ENCODE measurements around the gene SERPINA4.

GRCh38 chr14:94555991-94556390 is 5.3 kb upstream of the SERPINA4 start:
- TF ChIP-seq, protein P1, sequence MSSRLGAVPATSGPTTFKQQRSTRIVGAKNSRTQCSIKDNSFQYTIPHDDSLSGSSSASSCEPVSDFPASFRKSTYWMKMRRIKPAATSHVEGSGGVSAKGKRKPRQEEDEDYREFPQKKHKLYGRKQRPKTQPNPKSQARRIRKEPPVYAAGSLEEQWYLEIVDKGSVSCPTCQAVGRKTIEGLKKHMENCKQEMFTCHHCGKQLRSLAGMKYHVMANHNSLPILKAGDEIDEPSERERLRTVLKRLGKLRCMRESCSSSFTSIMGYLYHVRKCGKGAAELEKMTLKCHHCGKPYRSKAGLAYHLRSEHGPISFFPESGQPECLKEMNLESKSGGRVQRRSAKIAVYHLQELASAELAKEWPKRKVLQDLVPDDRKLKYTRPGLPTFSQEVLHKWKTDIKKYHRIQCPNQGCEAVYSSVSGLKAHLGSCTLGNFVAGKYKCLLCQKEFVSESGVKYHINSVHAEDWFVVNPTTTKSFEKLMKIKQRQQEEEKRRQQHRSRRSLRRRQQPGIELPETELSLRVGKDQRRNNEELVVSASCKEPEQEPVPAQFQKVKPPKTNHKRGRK (CRISPR knock-in tag; IDR thresholded peaks at IDR 0.05): no peak
- TF ChIP-seq ZNF768 (CRISPR knock-in tag; IDR thresholded peaks at IDR 0.05) (no peak), RERE (CRISPR knock-in tag; IDR thresholded peaks at IDR 0.05; ENCODE audit: low read depth) (no peak), FOXP1 (IDR thresholded peaks at IDR 0.05) (no peak), FOXP1 (CRISPR knock-in tag; IDR thresholded peaks at IDR 0.05) (no peak), ZNF207 (IDR thresholded peaks at IDR 0.05; ENCODE audit: borderline replicate concordance) (no peak), HBP1 (CRISPR knock-in tag; IDR thresholded peaks at IDR 0.05; ENCODE audit: low read depth) (no peak), POLR2A (IDR thresholded peaks at IDR 0.05; ENCODE audit: insufficient read depth in 1 of 2, low read depth in 2 of 2, low read length in 2 of 2) (no peak)
- TF ChIP-seq, protein P2, sequence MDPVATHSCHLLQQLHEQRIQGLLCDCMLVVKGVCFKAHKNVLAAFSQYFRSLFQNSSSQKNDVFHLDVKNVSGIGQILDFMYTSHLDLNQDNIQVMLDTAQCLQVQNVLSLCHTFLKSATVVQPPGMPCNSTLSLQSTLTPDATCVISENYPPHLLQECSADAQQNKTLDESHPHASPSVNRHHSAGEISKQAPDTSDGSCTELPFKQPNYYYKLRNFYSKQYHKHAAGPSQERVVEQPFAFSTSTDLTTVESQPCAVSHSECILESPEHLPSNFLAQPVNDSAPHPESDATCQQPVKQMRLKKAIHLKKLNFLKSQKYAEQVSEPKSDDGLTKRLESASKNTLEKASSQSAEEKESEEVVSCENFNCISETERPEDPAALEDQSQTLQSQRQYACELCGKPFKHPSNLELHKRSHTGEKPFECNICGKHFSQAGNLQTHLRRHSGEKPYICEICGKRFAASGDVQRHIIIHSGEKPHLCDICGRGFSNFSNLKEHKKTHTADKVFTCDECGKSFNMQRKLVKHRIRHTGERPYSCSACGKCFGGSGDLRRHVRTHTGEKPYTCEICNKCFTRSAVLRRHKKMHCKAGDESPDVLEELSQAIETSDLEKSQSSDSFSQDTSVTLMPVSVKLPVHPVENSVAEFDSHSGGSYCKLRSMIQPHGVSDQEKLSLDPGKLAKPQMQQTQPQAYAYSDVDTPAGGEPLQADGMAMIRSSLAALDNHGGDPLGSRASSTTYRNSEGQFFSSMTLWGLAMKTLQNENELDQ (CRISPR knock-in tag; IDR thresholded peaks at IDR 0.05; ENCODE audit: borderline replicate concordance): no peak

All from HepG2 (cell line).